CD14-positive monocyte (primary cell): ENCODE results near the gene NFKBIE. TPM values are rescaled to one million over a fixed set of nuclear protein-coding genes. Genes with fewer than 3 reads are reported as not detected.
A peak's percentile ranks its signal among the peaks of the same experiment; 100 is the strongest.

Experiments used
- DNase-seq, 3 donors: peaks; one replicate each; pipeline ENCODE4 v3.0.0-alpha.2; 2011 to 2022
- H2AFZ ChIP-seq: 2 replicates; pipeline ENCODE4 v1.6.0; 2012; ENCODE audit warnings: mild to moderate bottlenecking, low read depth, low read length, inconsistent platforms; ENCODE audit not compliant: insufficient read depth, poor library complexity, severe bottlenecking
- H3K27ac ChIP-seq, 2 donors: 1 replicate in 1 of 2; 2 replicates in 1 of 2; pipeline ENCODE4 v1.5.1; 2012 to 2013; ENCODE audit warnings: low read length in 2 of 2, control low read depth in 1 of 2, inconsistent platforms in 1 of 2, low read depth in 1 of 2, mild to moderate bottlenecking in 1 of 2
- H3K27me3 ChIP-seq, 2 donors: one replicate each; pipeline versions ENCODE4 v1.6.0 to v1.6.1; 2011 to 2013; ENCODE audit warnings: low read length in 2 of 2; ENCODE audit not compliant: control insufficient read depth in 2 of 2, insufficient read depth in 2 of 2
- H3K36me3 ChIP-seq, 2 donors: replicated peaks in 1 of 2; 1 replicate in 1 of 2; 2 replicates in 1 of 2; pipeline versions ENCODE4 v1.5.1 to v1.6.1; 2012 to 2013; ENCODE audit warnings: low read length in 2 of 2, control low read depth in 1 of 2, inconsistent platforms in 1 of 2, mild to moderate bottlenecking in 1 of 2; ENCODE audit not compliant: insufficient read depth in 2 of 2, control insufficient read depth in 1 of 2
- H3K4me1 ChIP-seq, 2 donors: 1 replicate in 1 of 2; 2 replicates in 1 of 2; pipeline versions ENCODE4 v1.5.1 to v1.6.1; 2012 to 2013; ENCODE audit warnings: low read length in 2 of 2, control low read depth in 1 of 2, inconsistent platforms in 1 of 2, mild to moderate bottlenecking in 1 of 2, moderate library complexity in 1 of 2; ENCODE audit not compliant: insufficient read depth in 2 of 2, control insufficient read depth in 1 of 2
- H3K4me2 ChIP-seq: replicated peaks from 2 replicates; pipeline ENCODE3; 2012; ENCODE audit warnings: low read length, moderate library complexity, mild to moderate bottlenecking; ENCODE audit not compliant: poor library complexity, severe bottlenecking; ENCODE audit errors: extremely low read depth
- H3K4me3 ChIP-seq, 3 experiments: fragments of 200-600 bp in 1 of 3; sonication (generic) in 1 of 3; replicated peaks in 1 of 3; 1 replicate in 2 of 3; 2 replicates in 1 of 3; pipeline ENCODE4 v1.5.1; 2011 to 2013; ENCODE audit warnings: low read length in 3 of 3, mild to moderate bottlenecking in 3 of 3, control low read depth in 2 of 3, low read depth in 2 of 3, inconsistent platforms in 1 of 3, moderate library complexity in 1 of 3
- H3K79me2 ChIP-seq: 2 replicates; pipeline ENCODE4 v1.6.0; 2012; ENCODE audit warnings: mild to moderate bottlenecking, control low read depth, inconsistent platforms, low read length, moderate library complexity; ENCODE audit not compliant: insufficient read depth
- H3K9ac ChIP-seq: 2 replicates; pipeline ENCODE4 v1.6.0; 2017; ENCODE audit warnings: low read length, mild to moderate bottlenecking; ENCODE audit not compliant: insufficient read depth, poor library complexity, severe bottlenecking
- H3K9me3 ChIP-seq, 2 donors: replicated peaks in 1 of 2; 1 replicate in 1 of 2; 2 replicates in 1 of 2; pipeline versions ENCODE4 v1.5.1 to v1.6.1; 2012 to 2013; ENCODE audit warnings: low read length in 2 of 2, control low read depth in 1 of 2; ENCODE audit not compliant: control insufficient read depth in 1 of 2, insufficient read depth in 1 of 2
- H4K20me1 ChIP-seq: 2 replicates; pipeline ENCODE4 v1.6.0; 2012; ENCODE audit warnings: mild to moderate bottlenecking, low read length, control low read depth, moderate library complexity; ENCODE audit not compliant: insufficient read depth
- H3K27ac Mint-ChIP-seq, 7 donors: one replicate each; pipeline ENCODE4 v1.8.0; 2020; ENCODE audit warnings: mild to moderate bottlenecking in 7 of 7, mixed read lengths in 7 of 7, moderate library complexity in 6 of 7, inconsistent platforms in 2 of 7
- H3K27me3 Mint-ChIP-seq, 3 donors: one replicate each; pipeline ENCODE4 v1.8.0; 2021 to 2022; ENCODE audit warnings: low read depth in 3 of 3, mild to moderate bottlenecking in 3 of 3, mixed read lengths in 3 of 3, moderate library complexity in 3 of 3, inconsistent platforms in 1 of 3
- H3K36me3 Mint-ChIP-seq, 2 donors: one replicate each; pipeline ENCODE4 v1.8.0; 2020; ENCODE audit warnings: mixed read lengths in 2 of 2, inconsistent platforms in 1 of 2, mild to moderate bottlenecking in 1 of 2
- H3K4me1 Mint-ChIP-seq: one replicate; pipeline ENCODE4 v1.8.0; 2020; ENCODE audit warnings: mild to moderate bottlenecking, mixed read lengths
- H3K4me3 Mint-ChIP-seq, 2 donors: one replicate each; pipeline ENCODE4 v1.8.0; 2020; ENCODE audit warnings: mild to moderate bottlenecking in 2 of 2, mixed read lengths in 2 of 2, moderate library complexity in 1 of 2
- H3K9me3 Mint-ChIP-seq, 7 donors: one replicate each; pipeline ENCODE4 v1.8.0; 2020 to 2022; ENCODE audit warnings: mixed read lengths in 7 of 7, mild to moderate bottlenecking in 6 of 7, moderate library complexity in 6 of 7, inconsistent platforms in 2 of 7
- WGBS: methylation state at CpG from one replicate; pipeline ENCODE4 v1.1.5; 2013; ENCODE audit warnings: missing lambda C conversion rate; ENCODE audit not compliant: insufficient coverage; 5-methylcytosine and 5-hydroxymethylcytosine counted together
- intact Hi-C, 2 donors: fragments of 100-400 bp; cut with micrococcal nuclease; formaldehyde crosslinking; loops; one replicate each; pipeline versions ENCODE4 v1.15.0 to v1.15.1; 2023
- polyA plus RNA-seq, 3 donors: library from polyadenylated mRNA; depleted of rRNA in 1 of 3; unstranded in 2 of 3; stranded (reverse) in 1 of 3; fragments of 300-500 nt in 2 of 3; fragments of >200 nt in 1 of 3; fragmentation: Illumina TruSeq in 2 of 3; gene quantifications; 1 replicate in 2 of 3; 2 replicates in 1 of 3; pipeline ENCODE4 v1.2.3, GENCODE V29; 2012 to 2021
- TF ChIP-seq, protein P1 (sequence below): fragments of 200-600 bp; IDR thresholded peaks from one replicate; pipeline ENCODE4 v1.8.0; 2022; ENCODE audit warnings: antibody characterized with exemption, mild to moderate bottlenecking

NFKBIE gene
- polyA plus RNA-seq, 3 donors = 19.9 to 108 (median 23.2) TPM

DNA sequence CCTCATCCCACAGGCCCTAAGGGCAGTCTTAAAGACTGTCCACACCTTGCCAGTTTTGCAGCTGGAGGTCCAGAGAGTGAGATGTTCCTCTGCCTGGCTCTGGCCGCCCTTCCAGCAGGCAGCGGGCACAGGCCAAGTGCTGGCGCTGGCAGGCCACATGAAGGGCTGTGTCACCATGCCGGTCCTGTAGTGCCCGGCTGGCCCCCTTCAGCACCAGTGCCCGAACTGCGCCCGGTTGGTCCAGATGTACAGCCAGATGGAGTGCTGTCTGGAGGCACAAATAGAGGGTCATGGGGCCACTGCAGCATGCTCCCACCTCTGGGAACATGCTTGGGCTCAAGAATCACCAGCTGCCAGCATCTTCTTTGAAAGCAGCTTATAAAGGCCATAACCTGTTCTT lies 3.8 kb downstream of the NFKBIE start:
- no peak for DNase-seq
- H3K27ac ChIP-seq = no peak overlapping the region
- peaks cover 50 to 76% of the 10 kb centered on the region in 2 donors for H3K4me1 ChIP-seq
- H3K4me1 Mint-ChIP-seq = peaks cover 70% of the 10 kb centered on the region
- peak overlapping the region in 1 of 7 donors; percentile 51 for H3K27ac Mint-ChIP-seq
- no peaks in the 10 kb centered on the region for H3K9me3 Mint-ChIP-seq
- H3K36me3 Mint-ChIP-seq = peaks cover 44 to 57% of the 10 kb centered on the region in 2 donors
- no peak overlapping the region for H3K9ac ChIP-seq
- H3K4me2 ChIP-seq = peak overlapping the region; percentile 98
- H3K4me3 ChIP-seq = peak overlapping the region in 1 of 3 experiments; percentile 99
- WGBS = over 99% methylated on average over 8 of the region's 8 CpGs
- TF ChIP-seq, protein P1, sequence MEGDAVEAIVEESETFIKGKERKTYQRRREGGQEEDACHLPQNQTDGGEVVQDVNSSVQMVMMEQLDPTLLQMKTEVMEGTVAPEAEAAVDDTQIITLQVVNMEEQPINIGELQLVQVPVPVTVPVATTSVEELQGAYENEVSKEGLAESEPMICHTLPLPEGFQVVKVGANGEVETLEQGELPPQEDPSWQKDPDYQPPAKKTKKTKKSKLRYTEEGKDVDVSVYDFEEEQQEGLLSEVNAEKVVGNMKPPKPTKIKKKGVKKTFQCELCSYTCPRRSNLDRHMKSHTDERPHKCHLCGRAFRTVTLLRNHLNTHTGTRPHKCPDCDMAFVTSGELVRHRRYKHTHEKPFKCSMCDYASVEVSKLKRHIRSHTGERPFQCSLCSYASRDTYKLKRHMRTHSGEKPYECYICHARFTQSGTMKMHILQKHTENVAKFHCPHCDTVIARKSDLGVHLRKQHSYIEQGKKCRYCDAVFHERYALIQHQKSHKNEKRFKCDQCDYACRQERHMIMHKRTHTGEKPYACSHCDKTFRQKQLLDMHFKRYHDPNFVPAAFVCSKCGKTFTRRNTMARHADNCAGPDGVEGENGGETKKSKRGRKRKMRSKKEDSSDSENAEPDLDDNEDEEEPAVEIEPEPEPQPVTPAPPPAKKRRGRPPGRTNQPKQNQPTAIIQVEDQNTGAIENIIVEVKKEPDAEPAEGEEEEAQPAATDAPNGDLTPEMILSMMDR = no peak
- no peak overlapping the region for H3K4me3 Mint-ChIP-seq
- H3K79me2 ChIP-seq = peaks cover 57% of the 10 kb centered on the region
- no peak overlapping the region for H2AFZ ChIP-seq
- no peaks in the 10 kb centered on the region for H3K27me3 ChIP-seq
- H4K20me1 ChIP-seq = peaks cover 84% of the 10 kb centered on the region
- H3K36me3 ChIP-seq = peaks cover 44 to 48% of the 10 kb centered on the region in 2 donors
- intact Hi-C loops = loop anchor here in 1 of 2 donors (10.0 kb wide), 1 partner anchor 467 kb away; no protein-coding TSS in a partner anchor
- no peaks in the 10 kb centered on the region for H3K9me3 ChIP-seq
- H3K27me3 Mint-ChIP-seq = peaks cover 0 to 5% (median under 1%) of the 10 kb centered on the region in 3 donors

DNA sequence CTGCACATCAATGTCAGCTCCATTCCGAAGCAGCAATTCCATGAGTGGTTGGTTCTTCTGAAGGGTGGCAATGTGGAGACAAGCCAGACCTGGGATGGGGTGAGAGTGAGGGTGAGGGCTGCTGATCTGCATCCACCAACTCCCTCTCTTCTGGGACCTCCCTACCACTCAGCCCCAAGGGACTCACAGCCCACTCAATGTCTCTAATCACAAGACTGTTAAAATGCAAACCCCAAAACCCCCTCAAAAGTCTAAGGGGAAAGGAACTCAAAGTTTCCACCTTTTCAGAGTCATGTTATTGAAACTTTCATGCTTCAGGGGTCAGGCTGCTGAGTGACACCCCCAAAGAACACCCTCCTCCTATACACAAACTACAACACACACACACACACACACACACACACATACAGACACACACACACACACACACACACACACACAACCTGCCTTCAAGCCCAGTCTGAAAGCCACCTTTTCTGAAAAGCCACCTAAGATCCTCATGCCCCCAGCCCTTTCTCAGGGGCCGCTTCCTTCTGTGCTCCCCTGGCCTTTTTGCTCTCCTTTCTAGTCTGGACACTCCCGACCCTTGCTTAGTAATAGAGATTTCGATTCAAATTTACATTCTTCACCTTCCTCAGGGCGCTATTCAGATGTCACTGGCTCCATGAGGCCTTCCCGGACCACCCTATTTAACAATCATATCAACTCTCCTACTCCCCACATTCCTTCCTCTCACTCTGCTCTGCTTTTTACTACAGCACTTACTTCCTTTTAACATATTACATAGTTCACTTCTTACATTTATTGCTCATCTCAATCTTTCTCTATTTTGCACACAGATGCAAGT lies 4.7 kb downstream of the NFKBIE start:
- no peak overlapping the region for H3K27ac ChIP-seq
- peak overlapping the region in 3 of 7 donors; percentile 52 to 80 (median 64) for H3K27ac Mint-ChIP-seq
- H3K4me3 Mint-ChIP-seq = no peak overlapping the region
- no peaks in the 10 kb centered on the region for H3K9me3 ChIP-seq
- peaks cover 45 to 57% of the 10 kb centered on the region in 2 donors for H3K36me3 Mint-ChIP-seq
- peaks cover 44 to 53% of the 10 kb centered on the region in 2 donors for H3K36me3 ChIP-seq
- H3K4me2 ChIP-seq = no peak overlapping the region
- H3K9ac ChIP-seq = no peak overlapping the region
- no peak overlapping the region for H3K4me3 ChIP-seq
- H3K9me3 Mint-ChIP-seq = no peaks in the 10 kb centered on the region
- WGBS = 93% methylated on average over 4 of the region's 6 CpGs
- H3K27me3 Mint-ChIP-seq = peaks cover 0 to 9% (median 2%) of the 10 kb centered on the region in 3 donors
- H4K20me1 ChIP-seq = peaks cover 93% of the 10 kb centered on the region
- TF ChIP-seq, protein P1 = no peak
- H3K79me2 ChIP-seq = peaks cover 57% of the 10 kb centered on the region
- peaks cover 49 to 77% of the 10 kb centered on the region in 2 donors for H3K4me1 ChIP-seq
- no peaks in the 10 kb centered on the region for H3K27me3 ChIP-seq
- intact Hi-C loops = loop anchor here in 1 of 2 donors (10.0 kb wide), 1 partner anchor 466 kb away; no protein-coding TSS in a partner anchor
- no peak for DNase-seq
- H3K4me1 Mint-ChIP-seq = peaks cover 72% of the 10 kb centered on the region
- H2AFZ ChIP-seq = no peak overlapping the region
